CD4-positive, alpha-beta T cell treated with Interleukin-10 for 1 hour (primary cell): ENCODE data around the gene SLC10A1.
A peak's percentile ranks its signal among the peaks of the same experiment; 100 is the strongest.
"Not testable (repeated sequence)": the region's sequence is repeated elsewhere in the genome, so short reads cannot be mapped to it uniquely, and the experiment has no call there.

Experiments used
- DNase-seq: peaks from one replicate; pipeline ENCODE4 v3.0.0-alpha.2; 2020

The SLC10A1 gene

GRCh38 chr14:69796797-69797500 lies at the start of gene SLC10A1:
Gene SLC10A1, minus strand, starts transcription at chr14:69797241. Its CDS starts 86 bp downstream, at chr14:69797155.
- no peak for DNase-seq

GRCh38 chr14:69845787-69846186 lies 48.7 kb upstream of the SLC10A1 start:
- DNase-seq = no peak

GRCh38 chr14:69845050-69845581 lies 48.1 kb upstream of the SLC10A1 start:
- DNase-seq = no peak

- DNase-seq = no peak
Measured at GRCh38 chr14:69844171-69844570, 47.1 kb upstream of the SLC10A1 start.

GRCh38 chr14:69842686-69843420 lies 45.8 kb upstream of the SLC10A1 start:
- no peak for DNase-seq

- no peak for DNase-seq
Measured at GRCh38 chr14:69841656-69842055, 44.6 kb upstream of the SLC10A1 start.

- no peak for DNase-seq
Measured at GRCh38 chr14:69839661-69840060, 42.6 kb upstream of the SLC10A1 start.

- DNase-seq = no peak
Measured at GRCh38 chr14:69838881-69839416, 41.9 kb upstream of the SLC10A1 start.

- DNase-seq = no peak
Measured at GRCh38 chr14:69828879-69829278, 31.8 kb upstream of the SLC10A1 start.

- no peak for DNase-seq
Measured at GRCh38 chr14:69828354-69828753, 31.3 kb upstream of the SLC10A1 start.

- no peak for DNase-seq
Measured at GRCh38 chr14:69827560-69827959, 30.5 kb upstream of the SLC10A1 start.

- no peak for DNase-seq
Measured at GRCh38 chr14:69822456-69822855, 25.4 kb upstream of the SLC10A1 start.

GRCh38 chr14:69820991-69821390 lies 23.9 kb upstream of the SLC10A1 start:
- no peak for DNase-seq

- no peak for DNase-seq
Measured at GRCh38 chr14:69819607-69820006, 22.6 kb upstream of the SLC10A1 start.

- DNase-seq = peak; percentile 77
Measured at GRCh38 chr14:69818758-69819191, 21.7 kb upstream of the SLC10A1 start.

- DNase-seq = no peak
Measured at GRCh38 chr14:69816216-69816615, 19.2 kb upstream of the SLC10A1 start.

- DNase-seq = no peak
Measured at GRCh38 chr14:69815556-69815955, 18.5 kb upstream of the SLC10A1 start.

GRCh38 chr14:69814397-69814796 lies 17.4 kb upstream of the SLC10A1 start:
- DNase-seq = no peak

- not testable (repeated sequence) for DNase-seq
Measured at GRCh38 chr14:69813346-69813745, 16.3 kb upstream of the SLC10A1 start.

GRCh38 chr14:69812711-69813110 lies 15.7 kb upstream of the SLC10A1 start:
- no peak for DNase-seq

- no peak for DNase-seq
Measured at GRCh38 chr14:69811868-69812252, 14.8 kb upstream of the SLC10A1 start.

GRCh38 chr14:69811227-69811867 lies 14.3 kb upstream of the SLC10A1 start:
- DNase-seq = no peak
